Stimulated activated CD8-positive, alpha-beta memory T cell treated with anti-CD3 and anti-CD28 coated beads, Interleukin-7, amount 100 ng/mL, for 24 hours (primary cell): ENCODE results near the gene METTL5.

Experiments
- DNase-seq: peaks from one replicate; pipeline ENCODE4 v3.0.0-alpha.2; 2020; ENCODE audit warnings: low read depth

Gene METTL5

DNA sequence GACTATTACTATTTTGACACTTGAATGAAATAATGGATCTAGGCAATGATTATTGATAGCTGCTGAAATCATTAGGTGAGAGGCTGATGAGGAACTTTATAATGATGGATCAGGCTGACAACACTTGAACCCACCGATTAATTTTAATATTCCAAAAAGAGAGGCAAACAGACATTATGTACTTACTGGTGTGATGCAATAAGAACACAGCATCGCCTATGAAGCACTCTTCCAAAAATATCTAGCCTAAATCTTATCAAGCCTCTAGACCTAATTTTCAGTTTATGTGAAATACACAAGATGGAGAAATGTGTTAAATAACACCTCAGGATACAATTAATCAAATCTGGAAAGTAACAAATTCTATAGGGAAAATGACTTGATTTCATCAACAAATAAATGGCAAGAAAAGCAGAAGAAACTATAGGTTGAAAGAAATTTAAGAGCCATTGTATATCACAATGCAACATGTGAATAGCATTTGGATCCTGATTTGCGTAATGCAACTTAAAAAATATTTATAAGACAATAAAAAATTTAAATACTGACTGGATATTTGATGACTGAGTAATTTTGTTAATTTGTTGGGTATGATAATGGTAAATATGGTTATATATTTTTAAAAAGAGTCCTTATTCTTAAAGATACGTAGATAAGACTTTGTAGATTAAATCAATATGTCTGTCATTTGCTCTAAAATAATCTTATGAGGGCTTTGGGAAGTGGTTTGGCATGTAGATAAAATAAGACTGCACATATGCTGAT, 43.3 kb downstream of the METTL5 start:
- DNase-seq: no peak

GRCh38 chr2:169778446-169778845, 46.3 kb downstream of the METTL5 start:
- no peak for DNase-seq

DNA sequence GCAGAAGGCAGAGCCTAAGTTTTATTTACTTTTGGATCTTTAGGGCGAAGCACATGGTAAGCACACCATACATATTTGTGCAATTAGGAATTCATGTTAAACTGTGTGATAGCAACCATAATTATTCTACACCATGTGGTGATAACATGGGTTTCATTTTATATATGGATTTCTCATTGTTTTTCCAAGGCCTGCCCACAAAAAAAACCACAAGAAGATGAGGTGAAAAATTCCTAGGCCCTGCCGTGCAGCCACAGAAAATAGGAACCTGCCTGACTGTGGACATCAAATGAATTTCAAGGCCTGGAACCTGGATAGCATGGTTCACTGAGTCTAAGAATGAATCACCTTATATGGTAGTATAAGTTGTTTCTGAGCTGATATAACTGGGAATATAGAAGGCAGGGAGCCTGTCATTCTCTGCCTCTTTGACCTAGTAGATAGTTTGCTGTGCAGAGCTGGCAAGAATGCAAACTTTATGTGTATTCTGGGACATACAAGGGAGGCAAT, 48.4 kb downstream of the METTL5 start:
- DNase-seq: no peak

DNA sequence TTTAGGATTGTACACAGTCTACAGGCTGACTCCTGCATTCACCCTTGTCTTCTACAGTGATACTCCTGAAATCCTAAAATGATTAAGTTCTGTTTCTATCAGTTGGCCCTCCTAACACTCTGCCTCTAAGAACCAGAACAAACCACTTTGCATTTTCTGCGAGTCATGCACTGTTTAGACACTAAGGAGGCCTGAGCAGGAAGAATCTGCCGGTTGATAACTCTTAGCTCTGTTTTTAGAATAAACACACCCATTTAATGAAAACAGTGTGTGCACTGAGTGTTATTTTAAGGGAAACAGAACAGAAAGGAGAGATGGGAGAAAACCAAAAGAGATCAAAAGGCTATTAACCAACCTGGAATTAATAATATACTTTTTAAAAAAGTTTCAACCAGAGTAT, 48.9 kb downstream of the METTL5 start:
- DNase-seq: no peak

GRCh38 chr2:169775354-169775753, 49.4 kb downstream of the METTL5 start:
- no peak for DNase-seq

DNA sequence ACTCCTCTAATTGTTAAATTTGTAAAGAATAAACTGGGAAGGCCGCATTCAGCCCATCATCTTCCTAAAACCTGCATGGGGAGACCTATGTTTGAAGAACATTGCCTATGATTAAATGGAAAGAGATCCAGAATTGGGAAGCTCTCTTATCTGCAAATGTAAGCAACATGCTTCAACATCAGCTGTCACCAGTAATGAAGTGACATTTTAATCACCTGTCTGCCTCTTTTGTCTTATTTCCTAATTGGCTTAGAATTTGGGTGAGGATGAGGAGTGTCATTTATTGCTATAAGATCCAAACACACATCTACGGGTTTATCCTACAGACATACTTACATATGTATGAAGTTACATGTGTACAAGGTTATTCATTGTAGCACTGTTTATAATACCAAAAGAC, 52.1 kb downstream of the METTL5 start:
- DNase-seq: no peak

- no peak for DNase-seq
These were observed 53.1 kb downstream of the METTL5 start for GRCh38 chr2:169771612-169772011.

DNA sequence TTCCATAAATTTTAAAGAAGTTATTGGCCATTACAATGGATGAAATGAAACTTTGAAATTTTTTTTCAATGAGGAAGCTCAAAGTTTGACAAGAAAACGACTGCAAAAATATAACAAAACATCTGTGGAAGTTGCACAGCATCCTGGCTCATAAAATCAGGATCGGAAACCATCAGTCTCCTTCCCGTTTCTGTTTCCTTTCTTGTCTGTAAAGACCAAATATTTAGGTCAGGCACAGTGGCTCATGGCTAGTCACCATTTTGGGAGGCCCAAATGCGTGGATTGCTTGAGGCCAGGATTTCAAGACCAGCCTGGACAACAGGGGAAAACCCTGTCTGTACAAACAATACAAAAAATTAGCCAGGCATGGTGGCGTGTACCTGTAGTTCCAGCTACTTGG, 53.7 kb downstream of the METTL5 start:
- no peak for DNase-seq

DNA sequence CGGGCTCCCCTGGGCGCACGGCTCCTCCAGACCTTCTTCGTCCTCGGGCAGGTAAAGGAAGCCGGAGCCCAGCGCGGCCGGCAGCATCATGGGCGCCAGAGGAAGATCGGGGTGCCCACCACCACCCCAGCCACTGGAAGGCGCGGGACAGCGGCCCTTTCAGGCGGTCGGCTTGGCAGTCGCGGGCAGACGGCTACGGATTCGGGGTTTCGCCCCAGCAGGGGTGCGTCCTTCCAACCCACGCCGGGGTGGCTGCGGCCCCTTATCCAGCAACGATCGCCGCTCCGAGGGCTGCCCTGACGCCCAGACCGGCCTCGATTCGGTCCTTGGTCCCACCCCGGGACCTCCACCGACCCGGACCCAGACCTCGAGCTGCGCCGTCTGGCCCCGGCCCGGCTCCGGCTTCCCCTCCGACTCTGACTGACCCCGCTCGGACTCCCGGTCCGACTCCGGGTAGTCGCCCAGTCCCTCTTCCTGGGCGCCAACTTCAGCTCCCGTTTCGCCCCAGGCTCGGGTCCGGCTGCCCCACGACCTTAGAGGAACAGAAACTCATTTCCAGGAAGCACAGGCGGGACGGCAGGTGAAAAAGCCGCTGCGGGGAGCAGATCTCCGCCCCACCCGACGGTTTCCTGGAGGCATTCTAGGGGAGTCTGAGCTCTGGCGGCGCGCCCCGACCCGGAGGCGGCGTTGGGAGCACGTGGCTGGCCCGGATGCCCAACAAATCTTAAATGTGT, 56.3 kb downstream of the METTL5 start:
- no peak for DNase-seq

GRCh38 chr2:169767243-169767888, 57.3 kb downstream of the METTL5 start:
- DNase-seq: peak; percentile 16

GRCh38 chr2:169765523-169765922, 59.2 kb downstream of the METTL5 start:
- DNase-seq: no peak

GRCh38 chr2:169761970-169762292, 62.8 kb downstream of the METTL5 start:
- DNase-seq: no peak
